ENCODE data around the gene MYH6. TPM values are rescaled to one million over a fixed set of nuclear protein-coding genes. Genes with fewer than 3 reads are reported as not detected.

The MYH6 gene
- total RNA-seq, 1 experiment from 2014 or later = not detected

- DNase-seq (ENCODE audit: low read depth in 1 of 2, low spot score in 2 of 2) = no peak
- no peak within 1 kb of the TSS for H3K4me3 ChIP-seq
- no peaks in the 10 kb centered on the region for H3K4me1 ChIP-seq (replicated peaks)
- no peak within 1 kb of the TSS for H3K27ac ChIP-seq
- no peaks in the 10 kb centered on the region for H3K36me3 ChIP-seq
- H3K27me3 ChIP-seq (replicated peaks) = peaks cover 51% of the 10 kb centered on the region
- H3K9me3 ChIP-seq (replicated peaks) = no peaks in the 10 kb centered on the region
Observed at GRCh38 chr14:23365036-23365731, 42.9 kb downstream of the MYH6 start, which contains the start of gene EFS. Gene EFS (minus strand): TSS chr14:23365172. CDS start chr14:23365025, 147 bp downstream.

GRCh38 chr14:23364164-23365035 lies 43.7 kb downstream of the MYH6 start:
- no peaks in the 10 kb centered on the region for H3K36me3 ChIP-seq
- H3K9me3 ChIP-seq (replicated peaks) = no peaks in the 10 kb centered on the region
- no peak overlapping the region for H3K4me3 ChIP-seq
- no peak overlapping the region for H3K27ac ChIP-seq
- no peaks in the 10 kb centered on the region for H3K4me1 ChIP-seq (replicated peaks)
- DNase-seq (ENCODE audit: low read depth in 1 of 2, low spot score in 2 of 2) = no peak
- peaks cover 51% of the 10 kb centered on the region for H3K27me3 ChIP-seq (replicated peaks)

GRCh38 chr14:23362200-23362599 lies 45.9 kb downstream of the MYH6 start:
- Histone ChIP-seq H3K27me3 (replicated peaks) (peaks cover 54% of the 10 kb centered on the region), H3K9me3 (replicated peaks) (no peaks in the 10 kb centered on the region), H3K27ac (no peak overlapping the region), H3K4me1 (replicated peaks) (no peaks in the 10 kb centered on the region), H3K36me3 (no peaks in the 10 kb centered on the region), H3K4me3 (no peak overlapping the region)
- DNase-seq (ENCODE audit: low read depth in 1 of 2, low spot score in 2 of 2) = no peak

- no peak for DNase-seq (ENCODE audit: low read depth in 1 of 2, low spot score in 2 of 2)
- Histone ChIP-seq H3K27me3 (replicated peaks) (peaks cover 54% of the 10 kb centered on the region), H3K36me3 (no peaks in the 10 kb centered on the region), H3K9me3 (replicated peaks) (no peaks in the 10 kb centered on the region), H3K4me3 (no peak overlapping the region), H3K4me1 (replicated peaks) (no peaks in the 10 kb centered on the region), H3K27ac (no peak overlapping the region)
Observed at GRCh38 chr14:23361763-23362162, 46.3 kb downstream of the MYH6 start.

- Histone ChIP-seq H3K4me1 (replicated peaks) (no peaks in the 10 kb centered on the region), H3K36me3 (no peaks in the 10 kb centered on the region), H3K9me3 (replicated peaks) (no peaks in the 10 kb centered on the region), H3K27me3 (replicated peaks) (peaks cover 53% of the 10 kb centered on the region), H3K27ac (no peak overlapping the region), H3K4me3 (no peak overlapping the region)
- DNase-seq (ENCODE audit: low read depth in 1 of 2, low spot score in 2 of 2) = no peak
Observed at GRCh38 chr14:23361320-23361719, 46.8 kb downstream of the MYH6 start.

GRCh38 chr14:23360496-23360895 lies 47.6 kb downstream of the MYH6 start:
- H3K27me3 ChIP-seq (replicated peaks) = peaks cover 49% of the 10 kb centered on the region
- H3K9me3 ChIP-seq (replicated peaks) = no peaks in the 10 kb centered on the region
- no peaks in the 10 kb centered on the region for H3K4me1 ChIP-seq (replicated peaks)
- H3K36me3 ChIP-seq = no peaks in the 10 kb centered on the region
- no peak for DNase-seq (ENCODE audit: low read depth in 1 of 2, low spot score in 2 of 2)
- no peak overlapping the region for H3K4me3 ChIP-seq
- no peak overlapping the region for H3K27ac ChIP-seq

GRCh38 chr14:23359722-23360447 lies 48.2 kb downstream of the MYH6 start:
- H3K27me3 ChIP-seq (replicated peaks) = peaks cover 44% of the 10 kb centered on the region
- H3K36me3 ChIP-seq = no peaks in the 10 kb centered on the region
- DNase-seq (ENCODE audit: low read depth in 1 of 2, low spot score in 2 of 2) = no peak
- no peak overlapping the region for H3K27ac ChIP-seq
- no peaks in the 10 kb centered on the region for H3K4me1 ChIP-seq (replicated peaks)
- no peak overlapping the region for H3K4me3 ChIP-seq
- no peaks in the 10 kb centered on the region for H3K9me3 ChIP-seq (replicated peaks)

GRCh38 chr14:23359167-23359626 lies 48.9 kb downstream of the MYH6 start:
- Histone ChIP-seq H3K4me1 (replicated peaks) (no peaks in the 10 kb centered on the region), H3K27me3 (replicated peaks) (peaks cover 44% of the 10 kb centered on the region), H3K27ac (no peak overlapping the region), H3K9me3 (replicated peaks) (no peaks in the 10 kb centered on the region), H3K36me3 (no peaks in the 10 kb centered on the region), H3K4me3 (no peak overlapping the region)
- no peak for DNase-seq (ENCODE audit: low read depth in 1 of 2, low spot score in 2 of 2)

GRCh38 chr14:23358553-23359166 lies 49.4 kb downstream of the MYH6 start:
- H3K27me3 ChIP-seq (replicated peaks) = peaks cover 48% of the 10 kb centered on the region
- no peaks in the 10 kb centered on the region for H3K36me3 ChIP-seq
- no peak overlapping the region for H3K4me3 ChIP-seq
- no peak for DNase-seq (ENCODE audit: low read depth in 1 of 2, low spot score in 2 of 2)
- H3K27ac ChIP-seq = no peak overlapping the region
- no peaks in the 10 kb centered on the region for H3K4me1 ChIP-seq (replicated peaks)
- H3K9me3 ChIP-seq (replicated peaks) = no peaks in the 10 kb centered on the region

GRCh38 chr14:23358042-23358441 lies 50.0 kb downstream of the MYH6 start:
- DNase-seq (ENCODE audit: low read depth in 1 of 2, low spot score in 2 of 2) = no peak
- Histone ChIP-seq H3K4me3 (no peak overlapping the region), H3K27ac (no peak overlapping the region), H3K36me3 (no peaks in the 10 kb centered on the region), H3K27me3 (replicated peaks) (peaks cover 47% of the 10 kb centered on the region), H3K9me3 (replicated peaks) (no peaks in the 10 kb centered on the region), H3K4me1 (replicated peaks) (no peaks in the 10 kb centered on the region)

GRCh38 chr14:23357261-23357660 lies 50.8 kb downstream of the MYH6 start:
- DNase-seq (ENCODE audit: low read depth in 1 of 2, low spot score in 2 of 2) = no peak
- peaks cover 52% of the 10 kb centered on the region for H3K27me3 ChIP-seq (replicated peaks)
- H3K36me3 ChIP-seq = no peaks in the 10 kb centered on the region
- H3K4me3 ChIP-seq = no peak overlapping the region
- H3K4me1 ChIP-seq (replicated peaks) = peaks cover 6% of the 10 kb centered on the region
- no peak overlapping the region for H3K27ac ChIP-seq
- no peaks in the 10 kb centered on the region for H3K9me3 ChIP-seq (replicated peaks)

- DNase-seq (ENCODE audit: low read depth in 1 of 2, low spot score in 2 of 2) = no peak
- Histone ChIP-seq H3K9me3 (replicated peaks) (no peaks in the 10 kb centered on the region), H3K36me3 (no peaks in the 10 kb centered on the region), H3K4me1 (replicated peaks) (peaks cover 11% of the 10 kb centered on the region), H3K27me3 (replicated peaks) (peaks cover 52% of the 10 kb centered on the region), H3K4me3 (no peak overlapping the region), H3K27ac (no peak overlapping the region)
Observed at GRCh38 chr14:23356662-23357061, 51.4 kb downstream of the MYH6 start.

GRCh38 chr14:23355871-23356435 lies 52.1 kb downstream of the MYH6 start:
- Histone ChIP-seq H3K9me3 (replicated peaks) (no peaks in the 10 kb centered on the region), H3K27ac (no peak overlapping the region), H3K27me3 (replicated peaks) (peaks cover 54% of the 10 kb centered on the region), H3K4me3 (no peak overlapping the region), H3K4me1 (replicated peaks) (peaks cover 11% of the 10 kb centered on the region), H3K36me3 (no peaks in the 10 kb centered on the region)
- no peak for DNase-seq (ENCODE audit: low read depth in 1 of 2, low spot score in 2 of 2)

All from SJSA1 (cell line).